ENCODE results near the gene MOK. TPM values are rescaled to one million over a fixed set of nuclear protein-coding genes. Genes with fewer than 3 reads are reported as not detected.

MOK gene
- total RNA-seq, 2 donors from 2014 or later, result 60.3 to 102 TPM

GRCh38 chr14:102239231-102239630 is 65.7 kb downstream of the MOK start:
- Mint-ChIP-seq H3K36me3 (ENCODE audit: low read depth) (no peaks in the 10 kb centered on the region), H3K4me3 (no peak overlapping the region), H3K27ac (no peak overlapping the region), H3K27me3 (ENCODE audit: insufficient read depth) (no peaks in the 10 kb centered on the region), H3K4me1 (peaks cover 2% of the 10 kb centered on the region), H3K9me3 (no peaks in the 10 kb centered on the region)
- H3K4me3 ChIP-seq (ENCODE audit: low read length), result no peak overlapping the region
- no peak for TF ChIP-seq CTCF (conservative IDR thresholded peaks at IDR 0.05)
- no peak for DNase-seq
- H3K9me3 ChIP-seq (ENCODE audit: control insufficient read depth, low read length), result peaks cover 32% of the 10 kb centered on the region
- no peak overlapping the region for H3K27ac ChIP-seq (ENCODE audit: low read depth, low read length)
- peaks cover 8% of the 10 kb centered on the region for H3K4me1 ChIP-seq (ENCODE audit: control insufficient read depth, insufficient read depth, low read length)
- H3K9ac ChIP-seq (ENCODE audit: extremely low read depth, low read length, poor library complexity, severe bottlenecking), result no peak overlapping the region
- H3K27me3 ChIP-seq (ENCODE audit: control insufficient read depth, insufficient read depth, low read length, poor library complexity, severe bottlenecking), result no peaks in the 10 kb centered on the region
- no peaks in the 10 kb centered on the region for H3K36me3 ChIP-seq (ENCODE audit: control insufficient read depth, insufficient read depth, low read length)
- 85 to 90% methylated on average over 3 to 4 of the region's 4 CpGs for WGBS, 2 experiments (ENCODE audit: insufficient coverage in 1 of 2, insufficient read length in 1 of 2)

DNA sequence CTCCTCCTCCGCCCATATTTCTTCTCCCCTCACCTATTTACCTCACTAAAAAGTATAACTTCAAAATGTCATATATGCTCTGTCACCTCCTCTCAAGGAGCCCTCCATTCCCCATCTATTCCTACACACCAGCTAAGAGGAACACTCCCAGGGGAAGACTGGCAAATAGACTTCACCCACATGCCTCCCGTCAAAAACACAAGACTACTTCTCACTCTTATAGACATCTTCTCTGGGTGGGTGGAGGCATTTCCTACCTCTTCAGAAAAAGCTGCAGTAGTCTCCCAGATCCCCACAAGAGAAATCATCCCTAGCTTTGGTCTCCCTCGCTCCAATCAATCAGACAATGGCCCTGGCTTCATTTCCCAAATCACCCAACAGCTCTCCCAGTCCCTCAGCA is 66.2 kb downstream of the MOK start:
- Histone ChIP-seq H3K27ac (ENCODE audit: low read depth, low read length) (no peak overlapping the region), H3K9ac (ENCODE audit: extremely low read depth, low read length, poor library complexity, severe bottlenecking) (no peak overlapping the region), H3K4me3 (ENCODE audit: low read length) (no peak overlapping the region), H3K36me3 (ENCODE audit: control insufficient read depth, insufficient read depth, low read length) (no peaks in the 10 kb centered on the region), H3K4me1 (ENCODE audit: control insufficient read depth, insufficient read depth, low read length) (peaks cover 8% of the 10 kb centered on the region), H3K9me3 (ENCODE audit: control insufficient read depth, low read length) (peaks cover 28% of the 10 kb centered on the region), H3K27me3 (ENCODE audit: control insufficient read depth, insufficient read depth, low read length, poor library complexity, severe bottlenecking) (no peaks in the 10 kb centered on the region)
- Mint-ChIP-seq H3K4me3 (no peak overlapping the region), H3K36me3 (ENCODE audit: low read depth) (no peaks in the 10 kb centered on the region), H3K27me3 (ENCODE audit: insufficient read depth) (no peaks in the 10 kb centered on the region), H3K9me3 (no peaks in the 10 kb centered on the region), H3K4me1 (peaks cover 2% of the 10 kb centered on the region), H3K27ac (no peak overlapping the region)
- DNase-seq, result no peak
- TF ChIP-seq CTCF (conservative IDR thresholded peaks at IDR 0.05), result no peak
- WGBS, 2 experiments (ENCODE audit: insufficient coverage in 1 of 2, insufficient read length in 1 of 2), result 92 to 100% methylated on average over 2 to 3 of the region's 3 CpGs

- H3K36me3 ChIP-seq (ENCODE audit: control insufficient read depth, insufficient read depth, low read length), result peaks cover 1% of the 10 kb centered on the region
- H3K9me3 ChIP-seq (ENCODE audit: control insufficient read depth, low read length), result peaks cover 21% of the 10 kb centered on the region
- no peaks in the 10 kb centered on the region for H3K27me3 ChIP-seq (ENCODE audit: control insufficient read depth, insufficient read depth, low read length, poor library complexity, severe bottlenecking)
- Mint-ChIP-seq H3K4me1 (peaks cover 3% of the 10 kb centered on the region), H3K9me3 (no peaks in the 10 kb centered on the region), H3K27ac (no peak overlapping the region), H3K36me3 (ENCODE audit: low read depth) (no peaks in the 10 kb centered on the region), H3K4me3 (no peak overlapping the region), H3K27me3 (ENCODE audit: insufficient read depth) (no peaks in the 10 kb centered on the region)
- no peak overlapping the region for H3K4me3 ChIP-seq (ENCODE audit: low read length)
- H3K27ac ChIP-seq (ENCODE audit: low read depth, low read length), result no peak overlapping the region
- no peak for TF ChIP-seq CTCF (conservative IDR thresholded peaks at IDR 0.05)
- no peak for DNase-seq
- 89 to 94% methylated on average over 3 to 4 of the region's 4 CpGs for WGBS, 2 experiments (ENCODE audit: insufficient coverage in 1 of 2, insufficient read length in 1 of 2)
- H3K9ac ChIP-seq (ENCODE audit: extremely low read depth, low read length, poor library complexity, severe bottlenecking), result no peak overlapping the region
- H3K4me1 ChIP-seq (ENCODE audit: control insufficient read depth, insufficient read depth, low read length), result peaks cover 8% of the 10 kb centered on the region
Observed at GRCh38 chr14:102238131-102238530, 66.8 kb downstream of the MOK start.

Measured in endodermal cell (in vitro differentiated cells).